GM18511 (cell line): ENCODE measurements around the gene EIF4EBP3.
A peak's percentile ranks its signal among the peaks of the same experiment; 100 is the strongest.

Source experiments
- ATAC-seq: cut with Tn5 transposase; IDR thresholded peaks from one replicate; pipeline ENCODE4 v1.9.1; 2021; ENCODE audit warnings: mild to moderate bottlenecking, moderate library complexity; ENCODE audit not compliant: unreplicated experiment

The EIF4EBP3 gene

DNA sequence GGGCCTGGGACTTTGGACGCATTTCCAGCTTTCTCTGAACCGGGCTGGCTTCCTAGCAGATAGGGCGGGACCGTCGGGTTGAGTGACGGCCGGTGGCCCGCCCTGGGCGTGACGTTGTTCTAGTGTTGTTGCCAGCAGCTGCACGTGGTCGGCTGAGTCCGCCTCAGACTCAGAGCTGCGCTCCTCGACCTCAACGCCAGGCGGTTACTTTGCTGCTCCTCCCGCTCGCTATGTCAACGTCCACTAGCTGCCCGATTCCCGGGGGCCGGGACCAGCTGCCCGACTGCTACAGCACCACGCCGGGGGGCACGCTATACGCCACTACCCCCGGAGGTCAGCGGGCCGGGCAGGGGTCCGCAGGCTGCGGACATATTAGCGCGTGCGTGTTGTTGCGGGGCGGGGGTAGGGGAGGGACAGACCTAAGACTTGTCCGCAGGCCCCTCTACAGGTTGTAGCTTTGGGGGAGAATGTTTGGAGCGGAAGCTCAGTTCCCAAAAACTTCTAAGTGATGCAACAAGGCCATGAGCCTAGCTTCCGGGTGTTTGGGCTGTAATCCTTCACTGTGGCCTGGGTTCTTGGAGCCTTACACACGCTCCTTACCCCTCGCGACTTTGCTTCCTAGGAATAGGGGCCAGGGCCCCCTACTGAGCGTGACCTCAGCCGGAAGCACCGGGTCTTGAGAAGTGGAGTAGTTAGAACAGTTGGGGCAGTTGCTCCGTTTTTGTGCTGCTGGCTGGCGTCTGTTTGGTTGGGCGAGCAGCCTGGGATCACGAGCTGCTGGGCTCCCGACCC is at the start of gene EIF4EBP3:
TSS of gene EIF4EBP3 (plus strand) at position 155 of the 792 bp plus-strand sequence. CDS start at position 231, 76 bp downstream.
- peak; percentile 99 for ATAC-seq

DNA sequence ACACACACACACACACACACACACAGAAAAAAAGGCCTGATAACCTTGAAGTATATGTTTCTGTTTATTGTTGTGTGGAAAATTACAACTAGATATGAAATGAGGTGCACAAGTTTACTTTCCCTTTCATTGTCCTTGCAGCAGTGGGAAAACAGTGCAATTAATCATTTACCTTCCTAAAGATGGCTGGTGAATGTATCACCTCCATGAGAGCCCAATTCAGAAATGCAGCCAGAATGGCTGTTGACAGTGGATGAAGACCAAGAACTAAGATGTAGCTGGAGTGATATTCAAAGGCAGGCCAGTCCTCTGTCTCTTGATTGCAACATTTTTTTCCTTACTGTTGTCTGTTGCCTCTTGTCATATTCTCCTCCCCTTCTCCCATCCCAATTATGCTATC is 49.6 kb upstream of the EIF4EBP3 start:
- no peak for ATAC-seq

DNA sequence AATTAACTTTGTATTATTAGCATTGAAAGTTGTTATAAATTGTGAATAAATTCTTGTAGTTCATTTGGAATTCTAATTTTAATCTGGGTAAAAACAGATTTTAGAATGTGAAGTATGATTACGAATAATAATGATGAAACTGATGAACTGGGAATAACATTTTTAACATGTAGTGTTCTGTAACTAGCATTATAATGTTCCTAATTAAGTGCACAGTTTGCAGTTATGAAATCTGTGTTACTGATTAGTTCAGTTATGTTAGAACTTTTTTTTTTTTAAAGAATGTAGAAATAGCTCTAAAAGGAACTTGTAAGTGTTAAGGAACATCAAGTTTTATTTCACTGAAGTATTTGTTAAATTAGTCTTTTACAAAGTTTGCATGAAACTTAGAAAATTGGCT is 48.9 kb upstream of the EIF4EBP3 start:
- no peak for ATAC-seq

DNA sequence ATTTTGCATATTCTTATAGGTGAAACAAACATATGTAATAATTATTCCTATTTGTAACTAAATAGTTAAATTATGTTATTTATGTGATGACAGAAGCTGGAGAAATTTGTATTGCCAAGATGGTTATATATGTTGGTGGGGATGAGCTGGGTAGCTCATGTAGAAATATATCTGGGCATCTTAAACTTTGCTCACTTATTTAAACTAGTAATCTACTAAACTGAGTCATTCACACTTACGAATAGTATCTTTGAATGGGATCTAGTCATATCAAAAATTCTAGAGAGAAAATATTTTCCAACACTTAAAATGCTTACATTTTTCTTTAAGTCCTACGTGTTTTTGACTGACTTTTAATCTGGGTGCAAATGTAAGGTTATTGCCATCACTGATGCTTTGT is 44.6 kb upstream of the EIF4EBP3 start:
- ATAC-seq, result no peak

DNA sequence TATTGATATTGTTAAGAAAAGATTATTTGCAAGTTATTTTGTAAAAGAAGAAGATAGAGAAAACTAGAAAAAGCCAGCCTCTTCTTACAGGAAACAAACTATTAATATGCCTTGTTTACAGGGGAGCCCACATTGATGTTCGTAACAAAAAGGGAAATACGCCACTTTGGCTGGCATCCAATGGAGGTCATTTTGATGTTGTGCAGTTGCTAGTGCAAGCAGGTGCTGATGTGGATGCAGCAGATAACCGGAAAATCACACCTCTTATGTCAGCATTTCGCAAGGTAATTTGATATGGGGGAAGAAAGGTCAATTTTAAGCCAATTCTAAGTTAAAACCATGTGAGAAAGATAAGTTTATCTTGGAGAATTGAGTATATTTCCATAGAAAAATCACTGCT is 37.6 kb upstream of the EIF4EBP3 start:
- ATAC-seq, result no peak

DNA sequence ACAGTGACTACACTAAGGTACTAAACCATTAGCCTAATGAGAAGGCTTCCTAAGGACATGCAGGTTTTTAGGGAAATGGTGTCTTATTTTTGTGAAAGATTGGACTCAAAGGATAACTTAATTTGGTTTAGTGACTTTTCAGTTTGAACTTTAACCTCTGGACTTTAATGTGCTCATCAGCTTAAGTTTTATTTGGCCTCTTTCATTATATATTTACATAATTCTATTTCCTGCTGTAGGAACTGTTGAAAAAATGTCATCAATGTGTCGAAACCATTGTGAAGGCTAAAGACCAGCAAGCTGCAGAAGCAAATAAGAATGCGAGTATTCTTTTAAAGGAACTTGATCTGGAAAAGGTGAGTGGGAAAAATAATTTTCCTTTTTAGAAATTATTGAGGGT is 34.3 kb upstream of the EIF4EBP3 start:
- no peak for ATAC-seq

DNA sequence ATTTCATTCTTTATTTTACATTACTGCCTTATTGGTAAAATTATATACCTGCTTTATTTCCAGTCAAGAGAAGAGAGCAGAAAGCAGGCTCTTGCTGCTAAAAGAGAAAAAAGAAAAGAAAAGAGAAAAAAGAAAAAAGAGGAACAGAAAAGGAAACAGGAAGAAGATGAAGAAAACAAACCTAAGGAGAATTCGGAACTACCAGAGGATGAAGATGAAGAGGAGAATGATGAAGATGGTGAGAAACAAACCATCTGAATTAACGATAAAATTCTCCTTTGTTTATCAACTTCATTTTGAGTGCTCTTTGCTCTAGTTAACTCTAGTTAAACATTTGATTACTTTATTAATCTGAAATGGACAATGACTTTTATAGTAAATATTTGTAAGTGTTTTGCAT is 23.5 kb upstream of the EIF4EBP3 start:
- no peak for ATAC-seq

DNA sequence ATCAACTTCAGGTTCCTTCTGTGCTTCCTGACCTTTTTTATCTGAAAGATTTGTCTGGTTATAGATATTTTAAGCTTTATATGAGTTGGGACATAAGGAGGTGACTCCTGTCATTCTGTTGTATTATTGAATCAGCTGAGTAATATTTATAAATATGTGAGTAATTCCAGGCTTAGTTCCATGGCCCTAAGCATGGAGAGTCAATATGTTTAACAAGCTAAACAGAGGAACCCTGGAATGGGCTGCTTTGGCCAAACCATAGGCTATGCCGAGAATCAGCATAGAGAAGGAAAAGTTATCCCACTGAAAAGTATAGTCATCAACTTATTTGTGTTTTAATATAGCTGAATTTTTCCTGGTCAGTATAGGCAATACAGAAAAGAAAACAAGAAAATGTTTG is 7.2 kb upstream of the EIF4EBP3 start:
- ATAC-seq, result no peak

DNA sequence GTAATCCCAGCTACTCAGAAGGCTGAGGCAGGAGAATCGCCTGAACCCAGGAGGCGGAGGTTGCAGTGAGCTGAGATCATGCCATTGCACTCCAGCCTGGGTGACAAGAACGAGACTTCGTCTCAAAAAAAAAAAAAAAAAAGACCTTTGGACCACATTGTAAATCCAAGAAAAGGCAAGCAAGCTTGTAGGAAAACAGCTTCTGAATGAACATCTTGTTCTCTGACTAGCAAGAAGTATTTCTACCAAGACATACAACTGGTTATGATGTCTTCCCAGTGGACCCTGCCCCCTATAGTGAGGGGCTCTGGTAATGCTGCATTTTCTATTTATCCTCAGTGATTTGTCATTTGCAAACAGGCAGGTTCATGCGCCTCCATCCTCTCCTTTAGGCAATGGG is 4.5 kb upstream of the EIF4EBP3 start:
- ATAC-seq, result no peak

DNA sequence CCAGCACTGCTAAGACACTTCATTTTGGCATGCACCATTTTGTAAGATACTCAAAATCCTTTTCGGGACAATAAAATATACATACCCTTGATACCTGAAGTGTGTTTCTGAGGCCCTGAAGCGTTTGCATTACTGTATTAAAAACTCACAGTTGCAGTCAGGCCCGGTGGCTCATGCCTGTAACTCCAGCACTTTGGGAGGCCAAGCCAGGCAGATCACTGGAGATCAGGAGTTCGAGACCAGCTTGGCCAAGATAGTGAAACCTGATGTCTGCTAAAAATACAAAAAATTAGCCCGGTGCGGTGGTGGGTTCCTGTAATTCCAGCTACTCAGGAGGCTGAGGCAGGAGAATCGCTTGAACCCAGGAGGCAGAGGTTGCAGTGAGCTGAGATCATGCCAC is 2.5 kb upstream of the EIF4EBP3 start:
- no peak for ATAC-seq

DNA sequence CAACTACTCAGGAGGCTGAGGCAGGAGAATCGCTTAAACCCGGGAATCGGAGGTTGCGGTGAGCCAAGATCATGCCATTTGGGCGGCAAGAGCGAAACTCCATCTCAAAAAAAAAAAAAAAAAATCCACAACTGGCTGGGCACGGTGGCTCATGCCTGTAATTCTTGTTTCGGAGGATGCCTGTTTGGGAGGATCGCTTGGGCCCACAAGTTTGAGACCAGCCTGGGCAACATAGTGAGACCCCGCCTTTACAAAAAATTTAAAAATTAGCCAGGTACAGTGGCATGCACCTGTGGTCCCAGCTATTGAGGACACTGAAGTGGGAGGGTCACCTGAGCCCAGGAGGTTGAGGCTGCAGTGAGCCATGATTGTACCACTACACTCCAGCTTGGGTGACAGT is 1.9 kb upstream of the EIF4EBP3 start:
- ATAC-seq, result no peak

DNA sequence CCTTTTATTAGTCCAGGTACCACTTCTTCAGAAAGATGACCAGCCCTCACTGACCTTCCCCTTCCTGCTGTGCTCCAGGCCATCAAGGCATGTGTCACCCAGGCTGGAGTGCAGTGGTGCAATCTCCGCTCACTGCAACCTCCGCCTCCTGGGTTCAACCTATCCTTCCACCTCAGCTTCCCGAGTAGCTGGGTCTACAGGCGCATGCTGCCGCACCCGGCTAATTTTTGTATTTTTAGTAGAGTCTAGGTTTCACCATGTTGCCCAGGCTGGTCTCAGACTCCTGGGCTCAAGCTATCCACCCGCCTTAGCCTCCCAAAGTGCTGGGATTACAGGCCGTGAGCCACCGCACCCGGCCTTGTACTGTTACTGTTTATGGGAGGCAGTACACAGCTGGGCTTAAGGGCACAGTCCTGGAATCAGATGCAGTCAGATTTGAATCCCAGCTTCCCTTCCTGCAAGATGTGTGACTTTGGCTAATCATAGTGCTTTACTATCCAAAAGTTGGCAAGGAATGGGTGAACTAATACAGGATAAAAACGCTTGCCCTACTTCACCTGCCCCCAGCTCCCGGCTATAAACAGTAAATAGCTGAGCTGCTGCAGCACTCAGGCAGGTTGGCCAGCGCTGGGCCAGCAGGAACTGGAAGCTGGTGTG is 483 bp upstream of the EIF4EBP3 start:
- peak; percentile 1 for ATAC-seq

DNA sequence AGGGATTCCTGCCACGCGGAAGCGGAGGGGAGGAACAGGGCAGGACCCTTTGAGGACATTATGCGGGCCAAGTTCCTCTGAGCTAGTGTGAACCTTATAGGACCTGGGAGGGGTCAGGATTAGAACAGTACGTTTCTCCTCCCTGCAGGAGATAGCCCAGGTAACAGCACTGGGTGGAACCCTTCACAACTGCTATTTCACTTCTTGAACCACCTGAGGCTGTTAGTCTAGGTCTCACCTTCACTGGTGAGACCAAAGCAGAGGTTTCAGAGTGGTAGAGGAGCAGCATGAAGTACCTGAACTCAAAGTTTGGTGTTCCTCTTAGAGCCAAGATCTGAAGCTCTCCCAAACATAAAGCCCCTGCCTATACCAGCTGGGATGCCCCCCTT is 832 bp downstream of the EIF4EBP3 start:
- peak; percentile 5 for ATAC-seq

DNA sequence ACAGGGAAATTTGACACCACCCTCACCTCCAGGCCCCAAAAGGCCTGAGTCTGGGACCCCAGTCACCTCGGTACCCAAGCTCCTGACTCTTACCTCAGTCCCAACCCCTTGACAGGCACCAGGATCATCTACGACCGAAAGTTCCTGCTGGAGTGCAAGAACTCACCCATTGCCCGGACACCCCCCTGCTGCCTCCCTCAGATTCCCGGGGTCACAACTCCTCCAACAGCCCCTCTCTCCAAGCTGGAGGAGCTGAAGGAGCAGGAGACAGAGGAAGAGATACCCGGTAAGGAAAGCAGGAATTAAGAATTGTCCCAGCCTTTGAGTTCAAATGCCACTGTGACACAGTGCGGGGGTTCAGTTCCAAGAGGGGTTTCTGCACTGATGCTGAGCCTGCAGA is 1.3 kb downstream of the EIF4EBP3 start:
- ATAC-seq, result no peak

DNA sequence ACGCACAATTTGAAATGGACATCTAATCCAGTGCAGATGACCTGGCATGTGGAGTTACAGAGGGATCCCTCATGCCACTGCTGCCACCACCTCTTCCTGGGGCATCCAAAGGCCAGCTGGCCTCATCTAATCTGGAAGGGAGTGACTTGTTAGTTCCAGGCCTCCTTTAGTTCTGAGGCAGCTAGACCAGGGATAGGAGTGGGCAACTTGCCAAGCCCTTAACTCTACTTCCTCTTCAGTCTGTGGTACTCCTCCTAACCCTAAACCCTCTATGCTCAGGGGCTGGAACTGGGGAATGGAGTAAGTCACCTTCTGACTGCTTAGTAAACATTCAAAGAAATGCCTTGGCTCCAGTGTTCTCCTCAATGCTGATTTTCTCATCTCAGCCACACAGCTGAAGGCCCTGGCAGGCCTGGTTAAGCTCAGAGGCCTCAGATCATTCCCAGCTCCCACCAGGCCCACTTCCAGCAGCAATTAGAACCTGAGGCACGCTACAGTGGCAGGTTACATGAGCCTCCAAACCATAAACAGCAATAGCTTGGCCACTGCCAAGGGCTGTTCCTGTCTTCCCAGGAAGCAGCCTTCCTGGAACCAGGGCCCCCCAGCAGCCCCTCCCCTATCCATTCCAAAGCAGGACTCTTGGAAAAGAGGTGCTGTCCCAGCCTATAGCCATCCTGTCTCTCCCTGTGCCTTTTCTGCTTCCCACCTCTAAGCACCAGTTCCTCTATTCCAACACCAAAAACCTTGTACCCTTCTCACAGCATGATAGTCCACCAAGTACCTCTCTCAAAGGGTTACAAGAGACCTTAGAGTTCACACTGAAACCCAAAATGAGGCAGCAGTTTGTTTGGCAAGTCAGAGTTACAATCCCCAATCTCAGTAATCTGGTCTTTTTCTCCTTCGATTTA is 2.0 kb downstream of the EIF4EBP3 start:
- no peak for ATAC-seq

DNA sequence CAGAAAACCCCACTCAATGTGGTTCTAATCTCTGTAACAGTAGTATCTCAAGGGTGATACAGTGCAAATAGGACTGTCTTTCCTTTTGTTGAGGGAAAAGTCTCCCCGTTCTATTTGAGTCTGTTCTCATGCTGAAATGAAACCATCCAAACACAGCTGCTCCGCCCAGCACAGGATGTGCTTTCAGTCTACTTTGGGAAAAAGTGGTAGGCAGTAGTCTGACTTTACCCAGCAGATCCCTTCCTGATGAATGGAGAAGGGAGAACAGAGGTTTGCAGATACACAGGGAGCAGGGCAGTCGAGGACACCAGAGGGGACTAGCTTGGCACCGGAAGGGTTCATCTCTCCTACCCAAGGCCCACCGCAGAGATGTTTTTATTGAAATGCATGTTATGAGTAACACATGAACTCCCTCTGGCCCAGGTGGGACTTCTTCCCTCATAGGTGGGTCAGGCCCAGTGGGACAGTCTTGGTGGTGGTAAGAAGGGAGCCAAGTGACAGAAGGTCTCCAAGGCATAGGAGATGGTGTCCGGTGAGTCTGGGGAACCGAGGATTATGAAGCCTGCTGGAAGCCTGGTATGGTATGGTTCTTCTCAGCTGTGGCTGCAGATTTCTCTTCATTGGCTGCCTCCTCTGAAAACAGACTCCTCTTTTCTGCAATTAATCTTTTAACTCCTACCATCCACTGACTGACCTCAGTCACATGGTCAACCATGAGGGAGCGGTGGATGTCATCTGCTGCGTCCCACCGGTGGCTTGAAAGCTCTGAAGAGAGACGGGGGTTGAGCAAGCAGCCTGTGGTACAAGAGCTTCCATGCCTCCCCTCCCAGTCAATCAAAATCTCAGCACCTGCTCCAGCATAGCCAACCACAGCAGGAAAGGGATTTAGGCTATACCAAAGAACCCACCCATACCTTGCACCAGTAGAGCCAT is 3.0 kb downstream of the EIF4EBP3 start:
- no peak for ATAC-seq

DNA sequence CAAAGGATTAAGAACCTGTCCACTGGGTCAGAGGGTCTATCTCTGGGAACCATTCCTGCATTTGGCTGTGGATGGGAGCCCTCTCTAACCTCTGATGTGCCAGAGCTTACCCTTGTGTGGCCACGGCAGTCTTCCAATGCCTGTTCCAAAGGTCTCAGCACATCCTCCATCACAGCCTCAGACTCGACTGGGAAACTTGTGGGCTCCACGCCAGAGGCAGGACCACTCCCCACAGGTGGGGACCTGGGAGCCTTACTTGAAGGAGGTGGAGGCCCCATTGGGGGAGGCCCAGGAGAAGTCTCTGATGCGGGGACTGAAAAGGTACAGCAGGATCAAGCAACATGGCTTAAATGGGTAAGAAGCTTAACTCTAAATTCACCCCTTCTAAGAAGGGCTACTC is 4.4 kb downstream of the EIF4EBP3 start:
- no peak for ATAC-seq

DNA sequence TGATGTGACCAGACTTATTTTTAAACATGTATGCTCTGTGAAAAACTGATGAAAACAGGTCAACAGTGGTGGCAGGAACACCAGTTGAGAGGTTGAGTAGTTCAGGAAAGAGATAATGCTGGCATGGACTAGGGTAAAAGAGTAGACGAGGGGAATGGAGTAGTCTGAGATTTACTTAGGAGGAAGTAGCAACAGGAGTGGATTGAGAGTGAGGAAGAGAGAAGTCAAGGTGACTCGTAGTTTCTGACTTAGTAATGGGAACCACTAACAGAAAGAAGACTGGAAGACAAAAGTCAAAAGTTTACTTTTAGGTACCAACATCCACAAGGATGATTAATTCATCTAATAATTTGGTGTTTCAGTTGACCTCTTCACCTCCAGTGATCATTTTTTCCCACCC is 6.2 kb downstream of the EIF4EBP3 start:
- ATAC-seq, result no peak

DNA sequence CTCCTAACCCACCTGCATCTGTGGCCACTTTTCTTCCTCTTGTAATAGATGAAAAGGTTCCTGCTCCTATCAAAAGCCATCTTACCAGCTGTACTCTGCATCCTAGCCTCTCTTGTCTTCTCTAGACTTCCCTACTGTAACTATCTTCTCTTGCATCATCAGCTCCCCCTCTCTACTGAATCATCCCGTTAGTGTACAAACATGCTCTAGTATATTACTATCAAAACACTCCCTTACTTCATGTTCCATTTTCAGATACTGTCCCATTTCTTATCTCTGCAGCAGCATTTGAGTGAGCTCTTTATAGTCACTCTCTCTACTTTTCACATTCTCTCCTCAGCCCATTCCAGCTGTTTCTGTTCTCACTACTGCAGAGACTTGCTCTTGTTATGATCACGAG is 7.0 kb downstream of the EIF4EBP3 start:
- no peak for ATAC-seq

DNA sequence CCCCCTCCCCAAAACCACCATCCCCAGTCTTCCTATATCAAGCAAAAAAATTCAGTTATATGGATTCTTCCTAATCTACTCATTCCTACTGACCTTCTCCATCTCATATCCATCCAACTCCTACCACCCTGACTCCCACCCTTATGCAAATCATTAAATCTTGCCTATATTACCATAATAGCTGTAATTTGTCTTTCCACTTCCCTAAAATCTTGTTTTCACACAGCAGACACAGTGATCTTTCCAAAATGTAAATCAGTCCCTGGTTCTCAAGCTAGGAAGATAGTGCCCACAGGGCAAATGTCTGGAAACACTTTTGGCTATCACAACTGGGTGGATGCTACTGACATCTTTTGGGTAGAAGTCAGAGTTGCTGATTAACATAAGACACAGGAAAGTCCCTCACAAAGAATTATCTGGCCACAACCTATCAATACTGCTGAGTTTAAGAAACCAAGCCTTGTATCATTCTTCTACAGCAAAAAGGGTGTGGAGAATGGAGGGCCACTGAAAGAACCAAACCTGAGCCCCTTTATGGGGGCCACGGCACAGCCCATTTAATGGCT is 8.4 kb downstream of the EIF4EBP3 start:
- ATAC-seq, result no peak
